Heart right ventricle (tissue), 16 donors: Measurements from ENCODE around the gene DMRT1. TPM values are rescaled to one million over a fixed set of nuclear protein-coding genes. Genes with fewer than 3 reads are reported as not detected.
A peak's percentile ranks its signal among the peaks of the same experiment; 100 is the strongest.

Source experiments
- ATAC-seq, 8 donors: fragments of 200-7000 bp; cut with Tn5 transposase; one replicate each; pipeline ENCODE4 v1.9.1; 2020; ENCODE audit warnings: mild to moderate bottlenecking in 8 of 8, moderate library complexity in 8 of 8, moderate number of reproducible peaks in 1 of 8
- DNase-seq, 2 donors: peaks; one replicate each; pipeline ENCODE4 v3.0.0-alpha.2; 2020
- H3K27ac ChIP-seq, 10 donors: fragments of 200-600 bp; sonication (generic) in 2 of 10; one replicate each; pipeline versions ENCODE4 v1.5.0 to v1.8.0; 2020 to 2022; ENCODE audit warnings: mild to moderate bottlenecking in 3 of 10
- H3K27me3 ChIP-seq, 7 donors: fragments of 200-600 bp; one replicate each; pipeline ENCODE4 v1.8.0; 2021 to 2022; ENCODE audit warnings: mild to moderate bottlenecking in 2 of 7
- H3K36me3 ChIP-seq, 9 donors: fragments of 200-600 bp; sonication (generic) in 1 of 9; one replicate each; pipeline versions ENCODE4 v1.5.0 to v1.8.0; 2020 to 2022; ENCODE audit warnings: mild to moderate bottlenecking in 2 of 9
- H3K4me1 ChIP-seq, 9 donors: fragments of 200-600 bp; sonication (generic) in 1 of 9; one replicate each; pipeline versions ENCODE4 v1.5.0 to v1.8.0; 2020 to 2022; ENCODE audit warnings: mild to moderate bottlenecking in 4 of 9
- H3K4me3 ChIP-seq, 10 donors: fragments of 200-600 bp; sonication (generic) in 2 of 10; one replicate each; pipeline versions ENCODE4 v1.5.0 to v1.8.0; 2020 to 2022; ENCODE audit warnings: mild to moderate bottlenecking in 7 of 10, moderate library complexity in 2 of 10
- H3K9me3 ChIP-seq, 11 donors: fragments of 200-600 bp in 10 of 11; sonication (generic) in 2 of 11; one replicate each; pipeline versions ENCODE4 v1.5.0 to v1.8.0; 2013 to 2022; ENCODE audit warnings: mild to moderate bottlenecking in 2 of 11, control low read depth in 1 of 11, moderate library complexity in 1 of 11
- CTCF ChIP-seq, 9 donors: fragments of 200-600 bp; sonication (generic) in 2 of 9; IDR thresholded peaks; one replicate each; pipeline versions ENCODE4 v1.5.0 to v1.8.0; 2021 to 2022; ENCODE audit warnings: antibody characterized with exemption in 9 of 9, mild to moderate bottlenecking in 5 of 9, moderate library complexity in 1 of 9
- WGBS, 2 donors: extraction: QIAGEN DNeasy Blood & Tissue Kit; methylation state at CpG; one replicate each; pipeline ENCODE4 v1.1.7; 2013; ENCODE audit warnings: inconsistent platforms in 1 of 2; 5-methylcytosine and 5-hydroxymethylcytosine counted together
- intact Hi-C, 10 donors: fragments of 100-400 bp; cut with DNase I; formaldehyde crosslinking; loops; one replicate each; pipeline versions ENCODE4 v1.11.1 to v1.14.2; 2022
- polyA plus RNA-seq, 2 donors: library from polyadenylated mRNA; stranded (reverse); fragments of 200-250 nt; gene quantifications; one replicate each; pipeline ENCODE4 v1.2.3, GENCODE V29; 2013
- total RNA-seq, 10 donors: library from RNA; stranded (reverse); fragmentation: NEBNext Ultra II Directional in 3 of 10; extraction: Animal tissue kit (Norgen Biotek cat#: 25700) in 3 of 10; gene quantifications; one replicate each; pipeline versions ENCODE4 v1.2.1 to v1.2.4, GENCODE V29; 2021 to 2023
- donor health status: Arrhythmogenic right ventricular cardiomyopathy.
- donor health status: ischemic (EF 13 %, LVEDD 7.1; RV severe dilation, severe dysfunction).
- donor health status: healthy with polysubstance abuse.
- donor health status: DM: no; HTN: yes; CAD: no.
- donor health status: DM: no; HTN: no; CAD: no.
- donor health status: ischemic (EF 25% LVEDD 6.9; RV normal size, moderate dysfunction).
- donor health status: ischemic (EF 25% LVEDD 5.7; RV mildly dilated, moderate dysfunction).
- donor health status: healthy.
- donor health status: DM: yes; HTN: yes; CAD: no.
- donor health status: Ischemic cardiomyopathy.
- donor health status: ischemic (EF 35%, LVEDD 5.7; RV mildly dilated, moderate dysfunction).
- donor health status: nonischemic (EF 11% LVEDD 7.7; RV severe dilation, severe dysfunction).
- donor health status: DM: yes; HTN: yes; CAD: no.
- donor health status: PGD.
- donor health status: ischemic (EF 29% LVEDD 5.4; RV normal size, mild dysfunction).
- donor health status: nonischemic (EF 23%, LVEDD 6.1; RV moderate dilation, normal function).

DMRT1 gene
- total and polyA plus RNA-seq, 12 donors, result not detected

- Histone ChIP-seq H3K4me3 (no peak overlapping the region), H3K27ac (no peak overlapping the region), H3K27me3 (peaks cover 0 to 46% (median 19%) of the 10 kb centered on the region in 7 donors), H3K4me1 (peaks cover 0 to 11% (median 0%) of the 10 kb centered on the region in 9 donors), H3K9me3 (no peaks in the 10 kb centered on the region), H3K36me3 (no peaks in the 10 kb centered on the region)
- TF ChIP-seq CTCF (IDR thresholded peaks at IDR 0.05), result no peak
- ATAC-seq (no peak), DNase-seq (no peak)
- 76 to 79% methylated on average over 4 of the region's 4 CpGs for WGBS, 2 donors
- intact Hi-C loops, result loop anchor here in 1 of 10 donors (10.0 kb wide), 1 partner anchor 61 kb away; no protein-coding TSS in a partner anchor
Measured at GRCh38 chr9:1014225-1014624, 172.7 kb downstream of the DMRT1 start.

DNA sequence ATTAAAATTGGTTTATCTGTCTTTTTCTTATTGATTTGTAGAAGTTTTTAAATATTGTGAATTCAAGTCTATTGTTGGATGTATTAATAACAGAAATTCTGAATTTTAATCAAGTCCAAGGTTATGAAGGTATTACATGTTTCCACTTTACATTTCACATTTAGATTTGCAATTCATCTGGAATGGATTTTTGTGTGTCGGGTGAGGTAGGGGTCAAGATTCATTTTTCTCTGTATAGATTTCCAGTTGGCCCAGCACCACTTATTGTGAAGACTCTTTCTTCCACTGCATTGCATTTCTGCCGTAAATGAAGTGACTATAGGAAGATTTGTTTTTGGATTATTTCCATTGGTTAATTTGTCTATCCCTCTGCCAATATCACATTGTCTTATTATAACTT lies 173.1 kb downstream of the DMRT1 start:
- Histone ChIP-seq H3K9me3 (no peaks in the 10 kb centered on the region), H3K4me3 (no peak overlapping the region), H3K27ac (no peak overlapping the region), H3K27me3 (peaks cover 0 to 45% (median 19%) of the 10 kb centered on the region in 7 donors), H3K36me3 (no peaks in the 10 kb centered on the region), H3K4me1 (peaks cover 0 to 6% (median 0%) of the 10 kb centered on the region in 9 donors)
- 88 to 97% methylated on average over 2 of the region's 2 CpGs for WGBS, 2 donors
- TF ChIP-seq CTCF (IDR thresholded peaks at IDR 0.05), result no peak
- intact Hi-C loops, result loop anchor here in 2 of 10 donors (5.0 to 10.0 kb wide), 2 partner anchors 60 to 323 kb away; no protein-coding TSS in a partner anchor
- DNase-seq (no peak), ATAC-seq (no peak)

- H3K4me3 ChIP-seq, result no peak overlapping the region
- no peaks in the 10 kb centered on the region for H3K4me1 ChIP-seq
- 13 to 16% methylated on average over 10 of the region's 10 CpGs for WGBS, 2 donors
- peaks cover 0 to 59% (median 43%) of the 10 kb centered on the region in 7 donors for H3K27me3 ChIP-seq
- H3K27ac ChIP-seq, result no peak overlapping the region
- H3K9me3 ChIP-seq, result peaks cover 0 to 14% (median 7%) of the 10 kb centered on the region in 11 donors
- TF ChIP-seq CTCF (IDR thresholded peaks at IDR 0.05), result peak in 6 of 9 donors; percentile 24 to 45 (median 34)
- no peak for DNase-seq
- ATAC-seq, result peak in 2 of 8 donors; percentile 28 to 59
- intact Hi-C loops, result loop anchor here in 2 of 10 donors (5.0 to 10.0 kb wide), 2 partner anchors 57 to 319 kb away; no protein-coding TSS in a partner anchor
- no peaks in the 10 kb centered on the region for H3K36me3 ChIP-seq
Measured at GRCh38 chr9:1018121-1018520, 176.6 kb downstream of the DMRT1 start.

Other genes with a start within 250 kb of the DMRT1 start
- not detected for gene DMRT3, start 135.0 kb downstream of the DMRT1 start, total RNA-seq
- gene DMRT3, start 135.0 kb downstream of the DMRT1 start, polyA plus RNA-seq, result not detected
- under 1 TPM in 5 of 10 donors, not detected in 5; 0.20 to 0.30 (median 0.28) TPM for gene DMRT2, start 208.7 kb downstream of the DMRT1 start, total RNA-seq
- under 1 TPM; 0.03 to 0.22 TPM for gene DMRT2, start 208.7 kb downstream of the DMRT1 start, polyA plus RNA-seq